ENCODE measurements around the gene AQP4.
A peak's percentile ranks its signal among the peaks of the same experiment; 100 is the strongest.

The AQP4 gene

GRCh38 chr18:26821181-26821580, 44.3 kb downstream of the AQP4 start:
- H3K4me3 ChIP-seq (replicated peaks; ENCODE audit: low read depth, low read length): no peak overlapping the region
- TF ChIP-seq CTCF (IDR thresholded peaks at IDR 0.05; ENCODE audit: low read depth, low read length, missing control alignments): no peak
- DNase-seq (ENCODE audit: extremely low read depth, low read depth): no peak

- no peak for DNase-seq (ENCODE audit: extremely low read depth, low read depth)
- TF ChIP-seq CTCF (IDR thresholded peaks at IDR 0.05; ENCODE audit: low read depth, low read length, missing control alignments): no peak
- H3K4me3 ChIP-seq (replicated peaks; ENCODE audit: low read depth, low read length): no peak overlapping the region
These were observed 46.5 kb downstream of the AQP4 start for GRCh38 chr18:26819046-26819445.

- TF ChIP-seq CTCF (IDR thresholded peaks at IDR 0.05; ENCODE audit: low read depth, low read length, missing control alignments): no peak
- no peak overlapping the region for H3K4me3 ChIP-seq (replicated peaks; ENCODE audit: low read depth, low read length)
- DNase-seq (ENCODE audit: extremely low read depth, low read depth): no peak
These were observed 47.0 kb downstream of the AQP4 start for GRCh38 chr18:26818461-26818860.

- no peak overlapping the region for H3K4me3 ChIP-seq (replicated peaks; ENCODE audit: low read depth, low read length)
- DNase-seq (ENCODE audit: extremely low read depth, low read depth): no peak
- TF ChIP-seq CTCF (IDR thresholded peaks at IDR 0.05; ENCODE audit: low read depth, low read length, missing control alignments): peak; percentile 8
These were observed 52.5 kb downstream of the AQP4 start for GRCh38 chr18:26813043-26813442.

- no peak for TF ChIP-seq CTCF (IDR thresholded peaks at IDR 0.05; ENCODE audit: low read depth, low read length, missing control alignments)
- DNase-seq (ENCODE audit: extremely low read depth, low read depth): no peak
- H3K4me3 ChIP-seq (replicated peaks; ENCODE audit: low read depth, low read length): no peak overlapping the region
These were observed 53.0 kb downstream of the AQP4 start for GRCh38 chr18:26812462-26812861.

- no peak overlapping the region for H3K4me3 ChIP-seq (replicated peaks; ENCODE audit: low read depth, low read length)
- no peak for DNase-seq (ENCODE audit: extremely low read depth, low read depth)
- no peak for TF ChIP-seq CTCF (IDR thresholded peaks at IDR 0.05; ENCODE audit: low read depth, low read length, missing control alignments)
These were observed 56.2 kb downstream of the AQP4 start for GRCh38 chr18:26809346-26809745.

GRCh38 chr18:26806224-26806623, 59.3 kb downstream of the AQP4 start:
- no peak for DNase-seq (ENCODE audit: extremely low read depth, low read depth)
- no peak overlapping the region for H3K4me3 ChIP-seq (replicated peaks; ENCODE audit: low read depth, low read length)
- TF ChIP-seq CTCF (IDR thresholded peaks at IDR 0.05; ENCODE audit: low read depth, low read length, missing control alignments): no peak
